GM19043 (cell line): Measurements from ENCODE around the gene GPLD1.
A peak's percentile ranks its signal among the peaks of the same experiment; 100 is the strongest.
"Not testable (repeated sequence)": the region's sequence is repeated elsewhere in the genome, so short reads cannot be mapped to it uniquely, and the experiment has no call there.

Source experiments
- ATAC-seq: cut with Tn5 transposase; IDR thresholded peaks from one replicate; pipeline ENCODE4 v1.9.1; 2021; ENCODE audit warnings: low read depth; ENCODE audit not compliant: unreplicated experiment

GPLD1 gene

DNA sequence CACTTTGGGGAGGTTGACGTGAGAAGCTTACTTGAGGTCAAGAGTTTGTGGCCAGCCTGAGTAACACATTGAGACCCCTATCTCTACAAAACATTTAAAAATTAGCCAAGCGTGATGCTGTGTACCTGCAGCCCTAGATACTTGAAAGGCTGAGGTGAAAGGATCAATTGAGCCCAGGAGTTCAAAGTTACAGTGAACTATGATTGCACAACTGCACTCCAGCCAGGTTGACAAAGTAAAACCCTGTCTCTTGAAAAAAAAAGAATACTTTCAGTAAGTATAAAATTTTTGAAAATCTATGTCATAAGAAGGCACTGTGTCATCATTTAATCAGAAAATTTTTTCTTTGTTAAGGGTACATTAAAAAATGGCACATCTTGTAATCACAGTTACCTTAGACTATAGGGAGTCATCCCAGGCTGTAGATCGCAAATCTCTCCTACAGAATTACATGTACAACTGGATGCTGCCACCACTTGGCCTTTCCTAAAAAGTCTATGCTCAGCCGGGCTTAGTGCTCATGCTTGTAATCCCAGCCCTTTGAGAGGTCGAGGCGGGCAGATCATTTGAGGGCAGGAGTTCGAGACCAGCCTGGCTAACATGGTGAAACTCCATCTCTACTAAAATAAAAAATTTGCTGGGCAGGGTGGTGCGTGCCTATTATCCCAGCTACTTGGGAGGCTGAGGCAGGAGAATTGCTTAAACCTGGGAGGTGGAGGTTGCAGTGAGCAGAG, 103.7 kb downstream of the GPLD1 start:
- ATAC-seq = peak; percentile 46

GRCh38 chr6:24384369-24385130, 104.8 kb downstream of the GPLD1 start:
- ATAC-seq = not testable (repeated sequence)

DNA sequence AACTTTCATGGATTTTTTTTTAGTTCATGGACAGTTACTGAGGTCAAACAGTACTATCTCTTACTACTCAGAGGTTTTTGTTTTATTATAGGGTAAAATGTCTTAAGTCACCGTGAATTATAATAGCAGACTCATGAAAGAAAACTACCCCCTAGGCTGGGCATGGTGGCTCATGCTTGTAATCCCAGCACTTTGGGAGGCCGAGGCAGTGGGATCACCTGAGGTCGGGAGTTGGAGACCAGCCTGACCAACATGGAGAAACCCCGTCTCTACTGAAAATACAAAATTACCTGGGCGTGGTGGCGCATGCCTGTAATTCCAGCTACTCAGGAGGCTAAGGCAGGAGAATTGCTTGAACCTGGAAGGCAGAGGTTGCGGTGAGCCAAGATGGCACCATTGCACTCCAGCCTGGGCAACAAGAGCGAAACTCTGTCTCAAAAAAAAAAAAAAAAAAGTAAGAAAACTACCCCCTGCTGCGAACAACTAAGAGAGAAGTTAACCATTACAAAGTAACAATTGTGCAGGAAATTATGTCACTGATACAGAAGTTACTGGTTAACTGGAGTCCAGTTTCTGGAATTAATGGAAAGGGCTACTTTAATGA, 106.4 kb downstream of the GPLD1 start:
- not testable (repeated sequence) for ATAC-seq

DNA sequence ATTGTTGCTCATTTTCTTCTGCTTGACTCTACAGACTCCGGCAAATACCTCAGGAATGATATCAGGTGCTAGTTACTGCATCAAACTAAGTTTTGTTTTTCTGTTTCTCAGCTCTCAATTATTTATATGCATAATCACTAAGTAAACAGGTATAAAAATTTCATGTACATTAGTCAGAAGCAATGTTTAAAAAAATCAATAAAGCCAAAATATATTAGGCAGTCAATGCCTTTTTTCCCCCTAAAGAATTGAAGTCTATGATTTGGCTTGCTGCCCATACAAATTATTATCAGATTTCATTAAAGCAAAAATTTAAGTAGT, 107.2 kb downstream of the GPLD1 start:
- ATAC-seq = no peak

GRCh38 chr6:24381476-24382219, 107.7 kb downstream of the GPLD1 start:
- no peak for ATAC-seq

DNA sequence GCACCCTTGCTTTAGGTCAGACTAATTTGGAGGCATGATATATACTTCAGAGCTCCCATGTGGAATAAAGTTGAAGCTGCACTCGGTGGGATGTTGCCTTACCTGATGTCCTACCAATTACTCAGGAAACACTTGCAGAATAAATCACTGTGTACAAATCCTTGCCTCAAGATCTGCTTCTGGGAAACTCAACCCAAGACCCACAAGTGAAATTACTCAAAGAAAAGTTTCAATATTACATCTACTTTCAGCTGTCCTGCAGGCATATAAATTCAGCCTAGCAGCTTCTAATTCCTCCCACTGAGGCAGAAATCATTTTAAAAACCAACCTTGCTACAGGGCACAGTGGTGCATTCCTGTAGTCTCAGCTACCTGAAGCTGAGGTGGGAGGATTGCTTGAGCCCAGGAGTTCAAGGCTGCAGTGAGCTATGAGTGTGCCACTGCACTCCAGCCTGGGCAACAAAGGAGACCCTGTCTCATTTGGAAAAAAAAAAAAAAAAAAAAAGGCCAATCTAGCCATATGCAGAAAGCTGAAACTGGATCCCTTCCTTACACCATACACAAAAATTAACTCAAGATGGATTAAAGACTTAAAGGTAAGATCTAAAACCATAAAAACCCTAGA, 110.8 kb downstream of the GPLD1 start:
- ATAC-seq = no peak
